GM12878 (cell line): ENCODE measurements around the gene PRPF18. TPM values are rescaled to one million over a fixed set of nuclear protein-coding genes. Genes with fewer than 3 reads are reported as not detected.

Source experiments
- ATAC-seq: fragments of 200-7000 bp; cut with Tn5 transposase; 3 replicates; pipeline ENCODE4 v1.9.1; 2020; ENCODE audit warnings: mild to moderate bottlenecking, moderate library complexity
- BruUV-seq: library from RNA; stranded (reverse); fragments of 400-500 nt; replicated peaks from 2 replicates; lab custom pipeline; 2021; lab: Mats Ljungman, UMichigan
- CTCF ChIA-PET: fragments of 300-600 bp; sonication (Branson Sonifier 250); formaldehyde crosslinking; extraction: SDS; loops from one replicate; lab custom pipeline; 2021; ENCODE audit warnings: inconsistent platforms; lab: Yijun Ruan, JAX
- POLR2A ChIA-PET: fragments of 350-600 bp; formaldehyde crosslinking; extraction: SDS; loops from one replicate; lab custom pipeline; 2021; ENCODE audit warnings: inconsistent platforms; lab: Charles Lee
- RAD21 ChIA-PET: fragments of 300-600 bp; sonication (Branson Sonifier 250); formaldehyde crosslinking; loops from one replicate; lab custom pipeline; 2023; ENCODE audit warnings: antibody characterized with exemption; ENCODE audit not compliant: unreplicated experiment; lab: Charles Lee
- SMC1A ChIA-PET: fragments of 300-600 bp; sonication (Branson Sonifier 250); formaldehyde crosslinking; loops from one replicate; lab custom pipeline; 2023; ENCODE audit not compliant: unreplicated experiment, uncharacterized antibody; lab: Charles Lee
- DNase-seq: peaks from one replicate; pipeline ENCODE4 v3.0.0-alpha.2; 2011; ENCODE audit warnings: low read depth, low spot score
- FAIRE-seq: peaks from 3 replicates; lab custom pipeline; 2011; peaks lifted over from hg19 to GRCh38; lab: Jason Lieb, UNC
- H2AFZ ChIP-seq: 2 replicates; pipeline ENCODE4 v1.6.0; 2011; ENCODE audit warnings: low read depth, low read length, control low read depth; ENCODE audit not compliant: control insufficient read depth
- H3K27ac ChIP-seq: 2 replicates; pipeline ENCODE4 v1.5.1; 2011; ENCODE audit warnings: control low read depth; ENCODE audit not compliant: control insufficient read depth, insufficient read depth
- H3K27me3 ChIP-seq, 2 experiments: replicated peaks in 1 of 2; 2 replicates each; pipeline versions ENCODE4 v1.6.0 to v1.6.1; 2011; ENCODE audit warnings: low read length in 1 of 2; ENCODE audit not compliant: control insufficient read depth in 2 of 2, insufficient read depth in 2 of 2
- H3K36me3 ChIP-seq, 2 experiments: 2 replicates each; pipeline ENCODE4 v1.5.1; 2011; ENCODE audit warnings: low read length in 1 of 2; ENCODE audit not compliant: control insufficient read depth in 2 of 2, insufficient read depth in 2 of 2
- H3K4me1 ChIP-seq: 2 replicates; pipeline ENCODE4 v1.6.1; 2011; ENCODE audit warnings: mild to moderate bottlenecking, low read length, moderate library complexity, mixed read lengths; ENCODE audit not compliant: control insufficient read depth, insufficient read depth
- H3K4me2 ChIP-seq: 2 replicates; pipeline ENCODE4 v1.6.0; 2011; ENCODE audit warnings: control low read depth; ENCODE audit not compliant: control insufficient read depth, insufficient read depth
- H3K4me3 ChIP-seq: fragments of 200-600 bp; sonication (generic); 2 replicates; pipeline ENCODE4 v1.5.1; 2016
- H3K79me2 ChIP-seq: 2 replicates; pipeline ENCODE4 v1.6.0; 2011; ENCODE audit warnings: low read length; ENCODE audit not compliant: control insufficient read depth, insufficient read depth
- H3K9ac ChIP-seq: 2 replicates; pipeline ENCODE4 v1.8.0; 2011; ENCODE audit warnings: low read length, control low read depth, mixed read lengths; ENCODE audit not compliant: control insufficient read depth, insufficient read depth
- H3K9me3 ChIP-seq: replicated peaks from 3 replicates; pipeline ENCODE4 v1.5.1; 2011; ENCODE audit warnings: mild to moderate bottlenecking, low read length; ENCODE audit not compliant: control insufficient read depth, insufficient read depth
- H4K20me1 ChIP-seq: 2 replicates; pipeline ENCODE4 v1.6.0; 2011; ENCODE audit not compliant: control insufficient read depth, insufficient read depth
- BCL11A ChIP-seq: IDR thresholded peaks from 2 replicates; pipeline ENCODE4 v1.6.1; 2011; ENCODE audit warnings: low read depth, low read length
- CHD2 ChIP-seq: IDR thresholded peaks from 2 replicates; pipeline ENCODE4 v1.6.1; 2011; ENCODE audit warnings: low read depth, low read length, improper control_type of control experiment, borderline replicate concordance
- CHD4 ChIP-seq: fragments of 200-600 bp; sonication (generic); IDR thresholded peaks from 2 replicates; pipeline ENCODE4 v1.6.1; 2016; ENCODE audit warnings: mild to moderate bottlenecking
- DPF2 ChIP-seq: fragments of 450-650 bp; IDR thresholded peaks from 2 replicates; pipeline ENCODE4 v1.6.1; 2017; ENCODE audit warnings: mild to moderate bottlenecking
- EED ChIP-seq: sonication (generic); IDR thresholded peaks from 2 replicates; pipeline ENCODE4 v1.6.1; 2016; ENCODE audit warnings: antibody characterized with exemption, low read depth
- ETV6 ChIP-seq, 2 experiments: fragments of 450-650 bp in 1 of 2; IDR thresholded peaks in 1 of 2; conservative IDR thresholded peaks in 1 of 2; 2 replicates each; pipeline ENCODE4 v1.6.1; 2014; ENCODE audit warnings: antibody characterized with exemption in 1 of 2, borderline replicate concordance in 1 of 2, low read depth in 1 of 2, mild to moderate bottlenecking in 1 of 2, moderate library complexity in 1 of 2
- GABPA ChIP-seq: IDR thresholded peaks from 2 replicates; pipeline ENCODE4 v1.6.1; 2014; ENCODE audit warnings: antibody characterized with exemption, low read depth, mild to moderate bottlenecking, inconsistent platforms
- HDGF ChIP-seq: fragments of 450-650 bp; IDR thresholded peaks from 2 replicates; pipeline ENCODE4 v1.6.1; 2016; ENCODE audit warnings: antibody characterized with exemption
- IKZF2 ChIP-seq, 2 experiments: fragments of 450-650 bp; IDR thresholded peaks; 2 replicates each; pipeline ENCODE4 v1.6.1; 2017; ENCODE audit warnings: mild to moderate bottlenecking in 2 of 2, moderate library complexity in 2 of 2
- KDM1A ChIP-seq: fragments of 200-600 bp; sonication (generic); IDR thresholded peaks from 2 replicates; pipeline ENCODE4 v1.6.1; 2016; ENCODE audit warnings: borderline replicate concordance
- MEF2A ChIP-seq: IDR thresholded peaks from 2 replicates; pipeline ENCODE4 v1.6.1; 2011; ENCODE audit warnings: low read depth, mild to moderate bottlenecking, low read length, moderate library complexity; ENCODE audit not compliant: insufficient read depth
- MYB ChIP-seq: fragments of 150-350 bp; IDR thresholded peaks from 2 replicates; pipeline ENCODE4 v1.6.1; 2014; ENCODE audit warnings: mild to moderate bottlenecking, low read depth, low read length, borderline replicate concordance
- NR2C2 ChIP-seq: IDR thresholded peaks from 2 replicates; pipeline ENCODE4 v1.6.1; 2011; ENCODE audit warnings: borderline replicate concordance, low read depth; ENCODE audit not compliant: control insufficient read depth, insufficient read length
- NRF1 ChIP-seq: conservative IDR thresholded peaks from 2 replicates; pipeline ENCODE4 v1.6.1; 2011; ENCODE audit warnings: mild to moderate bottlenecking, low read depth, low read length, improper control_type of control experiment
- SMAD5 ChIP-seq: IDR thresholded peaks from 2 replicates; pipeline ENCODE4 v1.6.1; 2016; ENCODE audit warnings: antibody characterized with exemption, low read depth
- SRF ChIP-seq, 2 experiments: IDR thresholded peaks; 2 replicates each; pipeline ENCODE4 v1.6.1; 2011; ENCODE audit warnings: low read depth in 2 of 2, low read length in 2 of 2, mild to moderate bottlenecking in 1 of 2, moderate library complexity in 1 of 2
- ZNF217 ChIP-seq: fragments of 450-650 bp; IDR thresholded peaks from 2 replicates; pipeline ENCODE4 v1.6.1; 2017; ENCODE audit warnings: antibody characterized with exemption, mild to moderate bottlenecking
- WGBS: methylation state at CpG from one replicate; pipeline ENCODE4 v1.1.6; 2016; ENCODE audit warnings: low lambda C conversion rate; ENCODE audit not compliant: insufficient replicate concordance, insufficient coverage; ENCODE audit errors: missing lambda C conversion rate; 5-methylcytosine and 5-hydroxymethylcytosine counted together
- in situ Hi-C: fragments of 300-500 bp; cut with MboI; formaldehyde crosslinking; loops from 9 replicates; pipeline ENCODE4 v1.14.3; 2018; ENCODE audit warnings: mixed read lengths
- intact Hi-C: fragments of 100-400 bp; cut with micrococcal nuclease; formaldehyde crosslinking; loops from one replicate; pipeline ENCODE4 v1.14.2; 2022; ENCODE audit not compliant: unreplicated experiment
- polyA plus RNA-seq, 11 experiments: library from polyadenylated mRNA; depleted of rRNA in 4 of 11; unstranded in 6 of 11; stranded (reverse) in 5 of 11; fragments of >200 nt; fragmentation: Nextera tagmentation in 4 of 11; fragmentation: Illumina TruSeq in 1 of 11; extraction: Ambion mirVana in 4 of 11; extraction: Trizol in 1 of 11; gene quantifications; 1 replicate in 1 of 11; 2 replicates in 10 of 11; pipeline versions ENCODE4 v1.2.1 to v1.2.3, GENCODE V29; 2011 to 2016; ENCODE audit warnings: inconsistent platforms in 2 of 11, missing spikeins in 2 of 11, low read depth in 1 of 11
- total RNA-seq, 4 experiments: library from RNA; depleted of rRNA in 3 of 4; stranded (reverse); fragments of >200 nt in 3 of 4; fragmentation: Illumina TruSeq in 1 of 4; extraction: Trizol in 1 of 4; gene quantifications; 2 replicates each; pipeline versions ENCODE4 v1.2.1 to v1.2.3, GENCODE V29; 2013 to 2021

The PRPF18 gene
- total and polyA plus RNA-seq, 10 of the 15 experiments (the other 5 are each of a cell fraction or from before 2014, with no cell fraction given): 15.6 to 35.8 (median 28.8) TPM

DNA sequence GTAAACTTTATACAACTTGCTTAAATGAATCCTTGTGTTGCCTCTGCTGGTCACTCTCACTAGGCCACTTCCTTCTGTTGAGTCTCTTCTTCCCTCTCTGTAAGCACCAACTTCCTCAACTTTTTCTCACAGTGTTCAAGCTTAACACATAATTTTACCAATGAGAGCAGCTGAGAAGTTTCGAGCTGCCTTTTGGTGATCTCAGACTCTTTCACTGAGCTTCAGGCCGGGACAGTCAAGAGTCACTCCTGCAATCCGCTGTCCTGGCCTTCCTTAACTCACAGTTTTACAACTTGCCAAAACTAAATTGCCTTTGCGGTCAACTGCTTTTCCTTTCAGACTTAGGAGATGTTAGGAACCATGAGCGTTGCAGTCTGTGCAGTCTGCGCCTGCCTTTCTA lies 47.4 kb downstream of the PRPF18 start:
- Histone ChIP-seq H3K4me3 (no peak overlapping the region), H3K27ac (no peak overlapping the region), H3K79me2 (no peaks in the 10 kb centered on the region), H3K36me3 (peaks cover 3 to 6% of the 10 kb centered on the region in 2 experiments; a peak in 3 of 4 replicates), H4K20me1 (no peaks in the 10 kb centered on the region), H3K9me3 (no peaks in the 10 kb centered on the region)
- DNase-seq (no peak), ATAC-seq (no peak), FAIRE-seq (no peak)
- intact Hi-C loops: no loop called here
- CTCF ChIA-PET: interaction anchor here (0.6 to 0.8 kb wide), 3 partner anchors 15 to 149 kb away, joined by 3 read pairs; no protein-coding TSS in a partner anchor
- SMC1A ChIA-PET: interaction anchor here (0.7 kb wide), 1 partner anchor 17 kb away, joined by 3 read pairs; no protein-coding TSS in a partner anchor
- POLR2A ChIA-PET: no interaction called here
- in situ Hi-C loops: no loop called here
- no TSS peak for BruUV-seq
- RAD21 ChIA-PET: no interaction called here
- no peak for TF ChIP-seq MYB
- no peak for TF ChIP-seq ZNF217
- no peak for TF ChIP-seq MEF2A
- TF ChIP-seq CHD4: no peak
- TF ChIP-seq IKZF2 (IDR thresholded peaks at IDR 0.05): no peak
- TF ChIP-seq CHD2: no peak
- no peak for TF ChIP-seq GABPA
- no peak for TF ChIP-seq NRF1
- no peak for TF ChIP-seq BCL11A
- no peak for TF ChIP-seq HDGF
- no peak for TF ChIP-seq NR2C2
- no peak for TF ChIP-seq DPF2
- TF ChIP-seq SMAD5: no peak
- TF ChIP-seq ETV6 (conservative IDR thresholded peaks at IDR 0.05 in 1 of 2, IDR thresholded peaks at IDR 0.05 in 1 of 2; ENCODE audit: borderline replicate concordance in 1 of 2, low read depth in 1 of 2): no peak
- no peak for TF ChIP-seq EED
- TF ChIP-seq SRF (IDR thresholded peaks at IDR 0.05; ENCODE audit: low read depth in 2 of 2, low read length in 2 of 2): no peak
- no peak for TF ChIP-seq KDM1A
- TF ChIP-seq, all 136 proteins: peak for 0
- H3K27me3 ChIP-seq: no peaks in the 10 kb centered on the region
- H2AFZ ChIP-seq: no peak overlapping the region
- no peaks in the 10 kb centered on the region for H3K4me1 ChIP-seq
- 97% methylated on average over 6 of the region's 6 CpGs for WGBS
- no peak overlapping the region for H3K9ac ChIP-seq
- no peak overlapping the region for H3K4me2 ChIP-seq
